Astrocyte of the cerebellum (primary cell): ENCODE data around the gene MCM3AP.

Experiments used
- DNase-seq: peaks from one replicate; pipeline ENCODE4 v3.0.0-alpha.2; 2011; ENCODE audit warnings: low read depth
- H3K4me3 ChIP-seq: 2 replicates; pipeline ENCODE4 v1.5.1; 2011; ENCODE audit warnings: mild to moderate bottlenecking, low read depth, low read length, moderate library complexity
- in situ Hi-C: cut with HindIII; loops from 2 replicates; pipeline ENCODE4 v1.10.0; 2017; ENCODE audit warnings: low sequenced_read_pairs
- TF ChIP-seq, protein P1 (sequence below): IDR thresholded peaks from 2 replicates; pipeline ENCODE4 v1.5.1; 2012; ENCODE audit warnings: low read length, low read depth, moderate library complexity, mild to moderate bottlenecking; ENCODE audit errors: missing control alignments

MCM3AP gene

DNA sequence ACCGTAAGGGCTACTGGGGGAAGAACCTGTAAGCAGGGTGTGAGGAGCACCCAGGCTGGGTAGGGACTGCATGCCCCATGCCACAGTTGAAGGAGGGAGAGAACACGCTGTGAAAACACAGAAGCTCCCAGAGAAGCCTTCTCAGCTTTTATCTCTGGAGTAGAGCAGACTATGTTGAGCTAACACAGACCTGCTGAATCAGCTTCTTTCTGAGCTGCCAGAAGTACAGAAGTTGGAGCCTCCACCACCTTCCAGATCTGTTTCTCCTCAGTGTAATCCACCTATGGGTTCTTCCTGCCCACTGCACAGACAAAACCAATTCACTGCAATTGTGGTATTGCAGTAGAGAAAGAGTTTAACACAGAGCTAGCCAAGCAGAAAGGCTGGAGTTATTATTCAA lies 6.2 kb upstream of the MCM3AP start:
- no peak overlapping the region for H3K4me3 ChIP-seq
- DNase-seq, result no peak
- in situ Hi-C loops, result no loop called here
- TF ChIP-seq, protein P1, sequence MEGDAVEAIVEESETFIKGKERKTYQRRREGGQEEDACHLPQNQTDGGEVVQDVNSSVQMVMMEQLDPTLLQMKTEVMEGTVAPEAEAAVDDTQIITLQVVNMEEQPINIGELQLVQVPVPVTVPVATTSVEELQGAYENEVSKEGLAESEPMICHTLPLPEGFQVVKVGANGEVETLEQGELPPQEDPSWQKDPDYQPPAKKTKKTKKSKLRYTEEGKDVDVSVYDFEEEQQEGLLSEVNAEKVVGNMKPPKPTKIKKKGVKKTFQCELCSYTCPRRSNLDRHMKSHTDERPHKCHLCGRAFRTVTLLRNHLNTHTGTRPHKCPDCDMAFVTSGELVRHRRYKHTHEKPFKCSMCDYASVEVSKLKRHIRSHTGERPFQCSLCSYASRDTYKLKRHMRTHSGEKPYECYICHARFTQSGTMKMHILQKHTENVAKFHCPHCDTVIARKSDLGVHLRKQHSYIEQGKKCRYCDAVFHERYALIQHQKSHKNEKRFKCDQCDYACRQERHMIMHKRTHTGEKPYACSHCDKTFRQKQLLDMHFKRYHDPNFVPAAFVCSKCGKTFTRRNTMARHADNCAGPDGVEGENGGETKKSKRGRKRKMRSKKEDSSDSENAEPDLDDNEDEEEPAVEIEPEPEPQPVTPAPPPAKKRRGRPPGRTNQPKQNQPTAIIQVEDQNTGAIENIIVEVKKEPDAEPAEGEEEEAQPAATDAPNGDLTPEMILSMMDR, result no peak

DNA sequence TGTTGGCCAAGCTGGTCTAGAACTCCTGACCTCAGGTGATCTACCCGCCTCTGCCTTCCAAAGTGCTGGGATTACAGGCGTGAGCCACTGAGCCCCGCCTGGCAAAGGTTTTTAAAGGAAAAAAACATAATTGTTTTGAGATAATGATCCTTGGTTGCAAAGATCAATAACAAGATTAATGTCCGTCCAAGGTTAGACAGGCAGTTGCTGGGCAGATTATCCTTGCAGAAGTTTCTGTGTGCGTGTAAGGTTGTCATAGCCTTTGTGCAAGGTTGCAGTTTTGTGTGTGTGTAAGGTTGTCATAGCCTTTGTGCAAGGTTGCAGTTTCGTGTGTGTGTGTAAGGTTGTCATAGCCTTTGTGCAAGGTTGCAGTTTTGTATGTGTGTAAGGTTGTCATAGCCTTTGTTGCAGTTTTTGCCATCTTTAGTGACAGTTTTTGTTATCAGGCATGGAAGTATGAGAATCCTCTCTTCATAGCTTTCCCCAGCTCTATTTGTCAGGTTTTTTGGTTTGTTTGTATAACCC lies 4.3 kb upstream of the MCM3AP start:
- no peak overlapping the region for H3K4me3 ChIP-seq
- TF ChIP-seq, protein P1, result no peak
- in situ Hi-C loops, result no loop called here
- DNase-seq, result no peak

DNA sequence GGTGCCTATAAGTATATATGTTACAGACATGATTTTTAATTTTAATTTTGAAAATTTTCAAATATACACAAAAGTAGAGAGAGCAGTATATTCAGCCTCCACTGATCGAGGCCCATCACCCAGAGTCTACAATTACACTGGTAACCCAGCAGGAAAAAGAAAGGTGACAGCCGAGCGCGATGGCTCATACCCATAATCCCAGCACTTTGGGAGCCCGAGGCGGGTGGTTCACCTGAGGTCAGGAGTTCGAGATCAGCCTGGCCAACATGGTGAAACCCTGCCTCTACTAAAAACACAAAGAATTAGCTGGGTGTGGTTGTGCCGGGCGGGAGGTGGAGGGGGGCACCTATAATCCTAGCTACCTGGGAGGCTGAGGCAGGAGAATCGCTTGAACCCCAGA lies 2.1 kb upstream of the MCM3AP start:
- in situ Hi-C loops, result no loop called here
- DNase-seq, result no peak
- TF ChIP-seq, protein P1, result no peak
- peak overlapping the region; percentile 69 for H3K4me3 ChIP-seq

DNA sequence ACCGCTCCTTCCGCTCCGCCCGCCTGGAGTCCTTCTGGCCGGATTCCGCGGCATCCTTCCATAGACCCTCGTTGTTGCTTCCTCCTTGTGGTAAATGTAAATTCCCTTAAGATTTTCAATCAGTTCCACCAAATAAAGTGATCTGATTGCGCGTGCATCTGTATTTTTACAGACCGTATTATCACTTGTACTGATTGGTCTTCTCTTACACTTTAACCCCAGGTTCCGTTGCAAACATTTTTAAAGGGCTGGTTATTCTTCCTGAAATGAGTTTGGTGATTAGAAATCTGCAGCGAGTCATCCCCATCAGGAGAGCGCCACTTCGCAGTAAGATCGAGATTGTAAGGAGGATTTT lies 1.2 kb upstream of the MCM3AP start:
- peak; percentile 44 for DNase-seq
- TF ChIP-seq, protein P1, result no peak
- in situ Hi-C loops, result no loop called here
- H3K4me3 ChIP-seq, result peak overlapping the region; percentile 69

DNA sequence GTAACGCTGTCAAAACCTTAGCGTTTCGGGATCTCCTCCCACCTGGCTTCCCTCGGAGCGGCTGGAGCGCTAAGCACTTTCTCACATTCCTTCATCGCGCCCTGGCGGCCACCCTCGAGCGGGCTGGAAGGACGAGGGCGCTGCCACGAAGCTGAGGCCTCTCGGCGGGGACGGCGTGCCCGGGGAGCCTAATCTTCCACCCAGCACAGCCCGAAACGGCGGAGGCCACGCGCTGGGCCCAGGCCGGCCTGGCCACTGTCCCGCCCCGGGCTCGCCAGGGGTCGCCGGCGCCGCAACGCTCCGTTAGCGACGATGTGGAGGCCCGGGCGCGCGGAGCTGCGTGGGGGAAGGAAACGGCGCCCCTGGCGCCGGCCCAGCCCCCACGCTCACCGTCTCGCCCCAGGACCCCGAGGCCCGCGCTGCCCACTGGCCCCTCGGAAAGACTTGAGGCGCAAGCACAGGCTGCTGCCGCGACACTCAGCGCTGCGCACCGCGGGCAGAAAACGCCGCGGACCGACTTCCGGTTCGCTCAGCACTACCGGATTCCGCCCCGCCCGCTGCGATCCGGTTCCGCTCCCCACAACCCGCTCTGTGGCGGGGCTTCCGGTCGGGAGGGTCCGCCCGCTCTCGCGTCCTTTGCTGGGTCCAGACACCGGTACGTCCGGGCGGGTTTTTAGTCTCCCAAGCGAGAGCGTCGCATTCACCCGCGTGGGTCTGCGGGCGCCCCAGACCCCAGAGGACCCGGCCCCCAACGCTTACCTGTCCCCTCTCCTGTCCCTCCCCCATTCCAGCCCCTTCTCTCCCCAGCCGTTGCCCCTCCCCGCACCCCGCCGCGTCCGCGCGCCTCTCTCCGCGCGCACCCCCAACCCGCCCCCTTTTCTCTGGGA lies 593 bp upstream of the MCM3AP start, which contains the start of gene YBEY:
YBEY (plus strand) TSS at position 582 of the 887 bp plus-strand sequence. CDS start 572 bp downstream, outside the sequence.
- TF ChIP-seq, protein P1, result peak; percentile 53
- in situ Hi-C loops, result no loop called here
- H3K4me3 ChIP-seq, result peak within 1 kb of the TSS; percentile 69
- DNase-seq, result peak; percentile 79

DNA sequence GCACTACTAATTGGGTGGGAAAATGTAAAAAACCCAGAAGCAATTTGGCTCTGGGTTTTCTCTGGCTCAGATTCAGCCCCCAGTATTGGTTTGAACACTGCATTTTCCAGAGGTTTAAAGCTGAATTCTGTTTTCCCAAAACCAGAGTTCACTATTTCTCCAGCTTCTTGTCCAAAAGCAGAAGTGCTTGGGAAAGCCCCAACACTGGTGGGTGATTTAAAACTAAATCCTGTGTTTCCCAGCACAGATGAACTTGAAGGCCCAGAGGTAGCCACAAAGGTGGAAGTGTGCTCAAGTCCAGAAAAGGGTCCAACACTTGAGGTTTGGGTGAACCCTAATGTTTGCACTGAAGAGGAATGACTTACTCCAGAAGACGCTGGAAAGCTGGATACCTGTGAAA lies 678 bp downstream of the MCM3AP start:
- in situ Hi-C loops, result no loop called here
- H3K4me3 ChIP-seq, result peak overlapping the region; percentile 69
- no peak for DNase-seq
- TF ChIP-seq, protein P1, result no peak
